B cell (primary cell): ENCODE data around the gene ACER2. TPM values are rescaled to one million over a fixed set of nuclear protein-coding genes. Genes with fewer than 3 reads are reported as not detected.

ENCODE experiments used
- ATAC-seq: fragments of 200-7000 bp; cut with Tn5 transposase; one replicate; pipeline ENCODE4 v1.10.0; 2021; ENCODE audit warnings: low read depth, mild to moderate bottlenecking, moderate number of reproducible peaks, moderate library complexity
- CTCF ChIA-PET: fragments of 350-600 bp; sonication (Branson Sonifier 250); formaldehyde crosslinking; loops from one replicate; lab custom pipeline; 2021; ENCODE audit warnings: antibody characterized with exemption, inconsistent platforms; lab: Charles Lee
- POLR2A ChIA-PET: fragments of 350-600 bp; sonication (Branson Sonifier 250); formaldehyde crosslinking; loops from one replicate; lab custom pipeline; 2021; ENCODE audit warnings: antibody characterized with exemption; lab: Charles Lee
- DNase-seq: peaks from one replicate; pipeline ENCODE4 v3.0.0; 2013
- H2AFZ ChIP-seq: 2 replicates; pipeline ENCODE4 v1.6.1; 2012; ENCODE audit warnings: mild to moderate bottlenecking, low read depth, low read length; ENCODE audit not compliant: insufficient read depth, poor library complexity, severe bottlenecking
- H3K27ac ChIP-seq, 2 donors: 1 replicate in 1 of 2; 2 replicates in 1 of 2; pipeline ENCODE4 v1.5.1; 2012 to 2013; ENCODE audit warnings: low read length in 2 of 2, mild to moderate bottlenecking in 2 of 2, moderate library complexity in 1 of 2
- H3K27me3 ChIP-seq, 4 experiments: fragments of 200-600 bp in 1 of 4; sonication (generic) in 1 of 4; replicated peaks in 1 of 4; 1 replicate in 2 of 4; 2 replicates in 2 of 4; pipeline versions ENCODE4 v1.6.1 to v1.7.0; 2013 to 2016; ENCODE audit warnings: low read length in 3 of 4, mild to moderate bottlenecking in 2 of 4, mixed read lengths in 1 of 4, moderate library complexity in 1 of 4; ENCODE audit not compliant: insufficient read depth in 4 of 4, control insufficient read depth in 3 of 4; ENCODE audit errors: control extremely low read depth in 1 of 4
- H3K36me3 ChIP-seq, 2 experiments: replicated peaks in 1 of 2; 1 replicate in 1 of 2; 2 replicates in 1 of 2; pipeline versions ENCODE4 v1.6.1 to v1.7.1; 2013; ENCODE audit warnings: low read length in 1 of 2; ENCODE audit not compliant: insufficient read depth in 2 of 2, control insufficient read depth in 1 of 2; ENCODE audit errors: control extremely low read depth in 1 of 2, extremely low read depth in 1 of 2
- H3K4me1 ChIP-seq, 2 donors: fragments of 200-600 bp in 1 of 2; sonication (generic) in 1 of 2; 1 replicate in 1 of 2; 2 replicates in 1 of 2; pipeline versions ENCODE4 v1.5.1 to v1.6.1; 2013 to 2017; ENCODE audit warnings: low read length in 2 of 2; ENCODE audit not compliant: control insufficient read depth in 2 of 2, insufficient read depth in 2 of 2
- H3K4me2 ChIP-seq: replicated peaks from 2 replicates; pipeline ENCODE3; 2012; ENCODE audit warnings: mild to moderate bottlenecking, low read depth, low read length; ENCODE audit not compliant: poor library complexity, severe bottlenecking
- H3K4me3 ChIP-seq, 5 experiments: fragments of 200-600 bp in 1 of 5; sonication (generic) in 1 of 5; 1 replicate in 3 of 5; 2 replicates in 2 of 5; pipeline versions ENCODE4 v1.5.1 to v1.7.0; 2011 to 2016; ENCODE audit warnings: low read length in 4 of 5, mild to moderate bottlenecking in 4 of 5, low read depth in 2 of 5, control low read depth in 1 of 5, moderate library complexity in 1 of 5; ENCODE audit not compliant: insufficient read depth in 1 of 5; ENCODE audit errors: control extremely low read depth in 1 of 5, extremely low read depth in 1 of 5
- H3K79me2 ChIP-seq: fragments of 200-600 bp; sonication (generic); one replicate; pipeline ENCODE4 v1.6.0; 2016; ENCODE audit warnings: low read length; ENCODE audit not compliant: control insufficient read depth, insufficient read depth
- H3K9ac ChIP-seq: fragments of 200-600 bp; sonication (generic); 2 replicates; pipeline ENCODE4 v1.6.1; 2017; ENCODE audit warnings: mild to moderate bottlenecking, low read length, moderate library complexity
- H3K9me3 ChIP-seq, 3 donors: one replicate each; pipeline versions ENCODE4 v1.6.1 to v1.7.1; 2013; ENCODE audit warnings: low read length in 2 of 3; ENCODE audit not compliant: control insufficient read depth in 2 of 3, insufficient read depth in 1 of 3; ENCODE audit errors: control extremely low read depth in 1 of 3
- H4K20me1 ChIP-seq: 2 replicates; pipeline ENCODE4 v1.6.0; 2012; ENCODE audit warnings: mild to moderate bottlenecking, low read length; ENCODE audit not compliant: insufficient read depth, control insufficient read depth, poor library complexity, severe bottlenecking
- H3K27ac Mint-ChIP-seq: one replicate; pipeline ENCODE4 v1.8.0; 2021; ENCODE audit warnings: mixed read lengths
- H3K27me3 Mint-ChIP-seq: one replicate; pipeline ENCODE4 v1.8.0; 2021; ENCODE audit warnings: mixed read lengths
- H3K4me1 Mint-ChIP-seq: one replicate; pipeline ENCODE4 v1.8.0; 2021; ENCODE audit warnings: mixed read lengths
- H3K4me3 Mint-ChIP-seq: one replicate; pipeline ENCODE4 v1.8.0; 2021; ENCODE audit warnings: mixed read lengths
- H3K9me3 Mint-ChIP-seq: one replicate; pipeline ENCODE4 v1.8.0; 2022; ENCODE audit warnings: mixed read lengths; ENCODE audit not compliant: insufficient read depth
- CTCF ChIP-seq: fragments of 200-600 bp; IDR thresholded peaks from one replicate; pipeline ENCODE4 v1.8.0; 2022; ENCODE audit warnings: antibody characterized with exemption, mild to moderate bottlenecking
- EZH2 ChIP-seq: IDR thresholded peaks from 2 replicates; pipeline ENCODE4 v1.6.1; 2012; ENCODE audit warnings: borderline replicate concordance, low read depth, mild to moderate bottlenecking, moderate library complexity, low read length; ENCODE audit not compliant: insufficient read depth, poor library complexity, severe bottlenecking
- WGBS: methylation state at CpG from one replicate; pipeline ENCODE4 v1.1.5; 2013; ENCODE audit warnings: missing lambda C conversion rate; ENCODE audit not compliant: insufficient coverage; 5-methylcytosine and 5-hydroxymethylcytosine counted together
- intact Hi-C: fragments of 100-400 bp; cut with micrococcal nuclease; formaldehyde crosslinking; loops from one replicate; pipeline ENCODE4 v1.10.0; 2022
- polyA plus RNA-seq: library from polyadenylated mRNA; depleted of rRNA; stranded (reverse); fragments of >200 nt; gene quantifications from 2 replicates; pipeline ENCODE4 v1.2.3, GENCODE V29; 2012
- total RNA-seq, 2 donors: library from RNA; stranded (reverse); fragments of 120-200 nt in 1 of 2; gene quantifications; 1 replicate in 1 of 2; 2 replicates in 1 of 2; pipeline versions ENCODE4 v1.2.3 to v1.2.4, GENCODE V29; 2013 to 2022

The ACER2 gene
- total and polyA plus RNA-seq, 2 donors (not counting 1 experiment from before 2014, with no cell fraction given) = 1.1 to 5.5 TPM

GRCh38 chr9:19465586-19466279 lies 56.9 kb downstream of the ACER2 start:
- ChIA-PET POLR2A (no interaction called here), CTCF (interaction anchor here (0.6 to 6.1 kb wide), 47 partner anchors 7 to 1647 kb away, joined by 3 to 101 read pairs (median 5); partner anchors contain the start of genes ACER2, DENND4C, RPS6 and RRAGA)
- DNase-seq = no peak
- H3K9me3 Mint-ChIP-seq = no peaks in the 10 kb centered on the region
- Histone ChIP-seq H2AFZ (no peak overlapping the region), H3K4me3 (no peak overlapping the region), H3K27me3 (no peaks in the 10 kb centered on the region), H3K9ac (no peak overlapping the region), H3K79me2 (no peaks in the 10 kb centered on the region), H3K4me1 (peaks cover 4 to 9% of the 10 kb centered on the region in 2 donors), H4K20me1 (no peaks in the 10 kb centered on the region), H3K27ac (no peak overlapping the region), H3K36me3 (no peaks in the 10 kb centered on the region), H3K4me2 (no peak overlapping the region), H3K9me3 (no peaks in the 10 kb centered on the region)
- H3K4me3 Mint-ChIP-seq = no peak overlapping the region
- no peak overlapping the region for H3K27ac Mint-ChIP-seq
- TF ChIP-seq CTCF (no peak), EZH2 (no peak)
- H3K4me1 Mint-ChIP-seq = peaks cover 14% of the 10 kb centered on the region
- 99% methylated on average over 12 of the region's 13 CpGs for WGBS
- intact Hi-C loops = loop anchor here (2.0 kb wide), 1 partner anchor 1645 kb away; no protein-coding TSS in a partner anchor
- no peaks in the 10 kb centered on the region for H3K27me3 Mint-ChIP-seq
- no peak for ATAC-seq

- ATAC-seq = no peak
- Histone ChIP-seq H3K4me2 (no peak overlapping the region), H3K36me3 (no peaks in the 10 kb centered on the region), H3K79me2 (no peaks in the 10 kb centered on the region), H3K4me1 (peaks cover 4 to 9% of the 10 kb centered on the region in 2 donors), H3K9ac (no peak overlapping the region), H3K27me3 (no peaks in the 10 kb centered on the region), H3K27ac (no peak overlapping the region), H2AFZ (no peak overlapping the region), H3K4me3 (no peak overlapping the region), H3K9me3 (no peaks in the 10 kb centered on the region), H4K20me1 (no peaks in the 10 kb centered on the region)
- intact Hi-C loops = no loop called here
- ChIA-PET POLR2A (no interaction called here), CTCF (interaction anchor here (0.6 to 6.1 kb wide), 8 partner anchors 10 to 1645 kb away, joined by 3 to 101 read pairs (median 10); partner anchors contain the start of gene RRAGA)
- Mint-ChIP-seq H3K27ac (no peak overlapping the region), H3K9me3 (no peaks in the 10 kb centered on the region), H3K4me1 (peaks cover 14% of the 10 kb centered on the region), H3K4me3 (no peak overlapping the region), H3K27me3 (no peaks in the 10 kb centered on the region)
- DNase-seq = no peak
- WGBS = 100% methylated on average over 2 of the region's 2 CpGs
- no peak for TF ChIP-seq EZH2
- TF ChIP-seq CTCF = no peak
Measured at GRCh38 chr9:19466280-19466639, 57.5 kb downstream of the ACER2 start.
